Activated T-cell treated with anti-CD3 and anti-CD28 coated beads, Interleukin-2, amount 50 U/mL, for 24 hours (primary cell): ENCODE data around the gene RGS6.

Source experiments
- DNase-seq: peaks from one replicate; pipeline ENCODE4 v3.0.0-alpha.2; 2020
- H3K27ac Mint-ChIP-seq: 2 replicates; pipeline ENCODE4 v1.8.0; 2020; ENCODE audit warnings: mild to moderate bottlenecking, mixed read lengths
- H3K27me3 Mint-ChIP-seq: 2 replicates; pipeline ENCODE4 v1.8.0; 2020; ENCODE audit warnings: mixed read lengths
- H3K36me3 Mint-ChIP-seq: 2 replicates; pipeline ENCODE4 v1.8.0; 2020; ENCODE audit warnings: low read depth, mixed read lengths
- H3K4me1 Mint-ChIP-seq: 2 replicates; pipeline ENCODE4 v1.8.0; 2020; ENCODE audit warnings: low read depth, mixed read lengths
- H3K4me3 Mint-ChIP-seq: 2 replicates; pipeline ENCODE4 v1.8.0; 2020; ENCODE audit warnings: mild to moderate bottlenecking, moderate library complexity, mixed read lengths
- H3K9me3 Mint-ChIP-seq: 2 replicates; pipeline ENCODE4 v1.8.0; 2020; ENCODE audit warnings: mixed read lengths

The RGS6 gene

GRCh38 chr14:72017290-72017689, 85.1 kb downstream of the RGS6 start:
- Mint-ChIP-seq H3K36me3 (no peaks in the 10 kb centered on the region), H3K27me3 (peaks cover 35% of the 10 kb centered on the region), H3K27ac (no peak overlapping the region), H3K9me3 (no peaks in the 10 kb centered on the region), H3K4me1 (no peaks in the 10 kb centered on the region), H3K4me3 (no peak overlapping the region)
- DNase-seq: no peak

GRCh38 chr14:72023128-72024042, 91.2 kb downstream of the RGS6 start:
- no peak for DNase-seq
- Mint-ChIP-seq H3K27ac (no peak overlapping the region), H3K27me3 (peaks cover 51% of the 10 kb centered on the region), H3K4me3 (no peak overlapping the region), H3K4me1 (peaks cover 11% of the 10 kb centered on the region), H3K9me3 (no peaks in the 10 kb centered on the region), H3K36me3 (no peaks in the 10 kb centered on the region)

GRCh38 chr14:72024043-72024407, 91.8 kb downstream of the RGS6 start:
- DNase-seq: peak; percentile 33
- Mint-ChIP-seq H3K27ac (no peak overlapping the region), H3K4me1 (peaks cover 11% of the 10 kb centered on the region), H3K36me3 (no peaks in the 10 kb centered on the region), H3K9me3 (no peaks in the 10 kb centered on the region), H3K4me3 (no peak overlapping the region), H3K27me3 (peaks cover 52% of the 10 kb centered on the region)

- H3K4me1 Mint-ChIP-seq: peaks cover 11% of the 10 kb centered on the region
- no peak for DNase-seq
- no peak overlapping the region for H3K27ac Mint-ChIP-seq
- H3K36me3 Mint-ChIP-seq: no peaks in the 10 kb centered on the region
- no peaks in the 10 kb centered on the region for H3K9me3 Mint-ChIP-seq
- peaks cover 52% of the 10 kb centered on the region for H3K27me3 Mint-ChIP-seq
- no peak overlapping the region for H3K4me3 Mint-ChIP-seq
Observed at GRCh38 chr14:72024504-72024903, 92.3 kb downstream of the RGS6 start.

GRCh38 chr14:72026536-72026935, 94.3 kb downstream of the RGS6 start:
- no peak overlapping the region for H3K27ac Mint-ChIP-seq
- no peaks in the 10 kb centered on the region for H3K36me3 Mint-ChIP-seq
- no peak overlapping the region for H3K4me3 Mint-ChIP-seq
- no peaks in the 10 kb centered on the region for H3K9me3 Mint-ChIP-seq
- H3K27me3 Mint-ChIP-seq: peaks cover 35% of the 10 kb centered on the region
- peaks cover 11% of the 10 kb centered on the region for H3K4me1 Mint-ChIP-seq
- no peak for DNase-seq

GRCh38 chr14:72027061-72027460, 94.8 kb downstream of the RGS6 start:
- Mint-ChIP-seq H3K4me1 (peaks cover 11% of the 10 kb centered on the region), H3K9me3 (no peaks in the 10 kb centered on the region), H3K27me3 (peaks cover 32% of the 10 kb centered on the region), H3K36me3 (no peaks in the 10 kb centered on the region), H3K27ac (no peak overlapping the region), H3K4me3 (no peak overlapping the region)
- no peak for DNase-seq

GRCh38 chr14:72033365-72033764, 101.1 kb downstream of the RGS6 start:
- H3K27ac Mint-ChIP-seq: no peak overlapping the region
- no peak for DNase-seq
- peaks cover 29% of the 10 kb centered on the region for H3K27me3 Mint-ChIP-seq
- H3K36me3 Mint-ChIP-seq: no peaks in the 10 kb centered on the region
- no peaks in the 10 kb centered on the region for H3K9me3 Mint-ChIP-seq
- H3K4me3 Mint-ChIP-seq: no peak overlapping the region
- H3K4me1 Mint-ChIP-seq: no peaks in the 10 kb centered on the region

- no peaks in the 10 kb centered on the region for H3K4me1 Mint-ChIP-seq
- peaks cover 15% of the 10 kb centered on the region for H3K9me3 Mint-ChIP-seq
- H3K27me3 Mint-ChIP-seq: peaks cover 44% of the 10 kb centered on the region
- H3K4me3 Mint-ChIP-seq: no peak overlapping the region
- no peak for DNase-seq
- H3K36me3 Mint-ChIP-seq: no peaks in the 10 kb centered on the region
- H3K27ac Mint-ChIP-seq: no peak overlapping the region
Observed at GRCh38 chr14:72040528-72040927, 108.3 kb downstream of the RGS6 start.

GRCh38 chr14:72045271-72045670, 113.0 kb downstream of the RGS6 start:
- Mint-ChIP-seq H3K9me3 (peaks cover 12% of the 10 kb centered on the region), H3K36me3 (no peaks in the 10 kb centered on the region), H3K4me3 (no peak overlapping the region), H3K27me3 (peaks cover 32% of the 10 kb centered on the region), H3K4me1 (peaks cover 14% of the 10 kb centered on the region), H3K27ac (no peak overlapping the region)
- no peak for DNase-seq

- peaks cover 7% of the 10 kb centered on the region for H3K9me3 Mint-ChIP-seq
- no peaks in the 10 kb centered on the region for H3K36me3 Mint-ChIP-seq
- H3K27ac Mint-ChIP-seq: no peak overlapping the region
- no peak for DNase-seq
- peaks cover 34% of the 10 kb centered on the region for H3K27me3 Mint-ChIP-seq
- H3K4me3 Mint-ChIP-seq: no peak overlapping the region
- H3K4me1 Mint-ChIP-seq: peaks cover 14% of the 10 kb centered on the region
Observed at GRCh38 chr14:72045885-72046284, 113.7 kb downstream of the RGS6 start.

GRCh38 chr14:72049462-72049861, 117.2 kb downstream of the RGS6 start:
- Mint-ChIP-seq H3K36me3 (no peaks in the 10 kb centered on the region), H3K27me3 (peaks cover 63% of the 10 kb centered on the region), H3K9me3 (no peaks in the 10 kb centered on the region), H3K4me3 (no peak overlapping the region), H3K4me1 (peaks cover 14% of the 10 kb centered on the region), H3K27ac (no peak overlapping the region)
- no peak for DNase-seq

- no peaks in the 10 kb centered on the region for H3K36me3 Mint-ChIP-seq
- peaks cover 14% of the 10 kb centered on the region for H3K4me1 Mint-ChIP-seq
- no peak overlapping the region for H3K27ac Mint-ChIP-seq
- peaks cover 45% of the 10 kb centered on the region for H3K27me3 Mint-ChIP-seq
- H3K9me3 Mint-ChIP-seq: no peaks in the 10 kb centered on the region
- H3K4me3 Mint-ChIP-seq: no peak overlapping the region
- DNase-seq: no peak
Observed at GRCh38 chr14:72052356-72052755, 120.1 kb downstream of the RGS6 start.

GRCh38 chr14:72053651-72054050, 121.4 kb downstream of the RGS6 start:
- H3K36me3 Mint-ChIP-seq: no peaks in the 10 kb centered on the region
- H3K4me1 Mint-ChIP-seq: peaks cover 12% of the 10 kb centered on the region
- no peak for DNase-seq
- H3K27me3 Mint-ChIP-seq: peaks cover 43% of the 10 kb centered on the region
- no peaks in the 10 kb centered on the region for H3K9me3 Mint-ChIP-seq
- no peak overlapping the region for H3K4me3 Mint-ChIP-seq
- no peak overlapping the region for H3K27ac Mint-ChIP-seq

GRCh38 chr14:72054911-72055310, 122.7 kb downstream of the RGS6 start:
- no peaks in the 10 kb centered on the region for H3K36me3 Mint-ChIP-seq
- no peaks in the 10 kb centered on the region for H3K9me3 Mint-ChIP-seq
- H3K4me3 Mint-ChIP-seq: no peak overlapping the region
- DNase-seq: no peak
- no peak overlapping the region for H3K27ac Mint-ChIP-seq
- H3K27me3 Mint-ChIP-seq: peaks cover 43% of the 10 kb centered on the region
- H3K4me1 Mint-ChIP-seq: peaks cover under 1% of the 10 kb centered on the region

GRCh38 chr14:72057701-72058285, 125.6 kb downstream of the RGS6 start:
- Mint-ChIP-seq H3K4me3 (no peak overlapping the region), H3K4me1 (no peaks in the 10 kb centered on the region), H3K36me3 (no peaks in the 10 kb centered on the region), H3K9me3 (no peaks in the 10 kb centered on the region), H3K27me3 (peaks cover 21% of the 10 kb centered on the region), H3K27ac (no peak overlapping the region)
- no peak for DNase-seq
